ENCODE data around the gene CCDC187. TPM values are rescaled to one million over a fixed set of nuclear protein-coding genes. Genes with fewer than 3 reads are reported as not detected.

The CCDC187 gene
- polyA plus RNA-seq, 3 donors = not detected

DNA sequence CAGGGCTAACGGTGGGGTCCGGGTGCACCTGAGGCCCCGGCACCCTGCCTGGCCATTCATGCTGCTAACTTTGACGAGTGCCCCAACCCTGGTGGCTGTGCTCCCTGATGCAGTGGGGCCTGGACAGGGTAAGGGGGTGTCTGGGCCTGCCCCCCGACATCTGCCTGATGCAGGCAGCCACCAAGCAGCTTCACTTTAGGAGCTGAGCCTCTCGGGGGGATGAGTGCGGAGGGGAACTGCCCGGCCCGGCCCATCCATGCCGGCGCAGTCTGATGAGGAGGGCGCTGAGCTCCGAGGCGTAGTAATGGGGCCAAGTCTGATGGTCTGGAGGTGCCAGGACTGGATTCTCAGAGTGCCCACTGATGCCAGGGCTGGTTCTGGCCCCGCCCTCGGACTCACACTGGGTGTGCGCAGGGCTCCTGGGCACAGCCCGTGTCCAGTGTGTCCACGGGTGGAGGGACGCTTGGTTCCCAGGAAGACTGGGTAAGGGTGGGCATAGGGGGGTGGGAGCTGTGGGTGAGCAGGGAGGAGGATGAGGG, 43.1 kb upstream of the CCDC187 start:
- H3K9me3 Mint-ChIP-seq = no peaks in the 10 kb centered on the region
- no peak overlapping the region for H3K27ac Mint-ChIP-seq
- Histone ChIP-seq H3K9ac (ENCODE audit: insufficient read depth, low read length, poor library complexity, severe bottlenecking) (no peak overlapping the region), H3K4me1 (ENCODE audit: control insufficient read depth in 1 of 2, insufficient read depth in 2 of 2, low read length in 2 of 2) (peaks cover 10 to 12% of the 10 kb centered on the region in 2 donors), H3K36me3 (replicated peaks in 1 of 2; ENCODE audit: control insufficient read depth in 1 of 2, insufficient read depth in 2 of 2, low read length in 2 of 2) (no peaks in the 10 kb centered on the region), H3K27me3 (ENCODE audit: control insufficient read depth in 2 of 2, insufficient read depth in 2 of 2, low read length in 2 of 2) (no peaks in the 10 kb centered on the region), H4K20me1 (ENCODE audit: insufficient read depth, low read length) (no peaks in the 10 kb centered on the region), H2AFZ (ENCODE audit: insufficient read depth, low read depth, low read length, poor library complexity, severe bottlenecking) (no peak overlapping the region), H3K4me3 (replicated peaks in 1 of 3; ENCODE audit: low read depth in 2 of 3, low read length in 3 of 3) (no peak overlapping the region), H3K27ac (ENCODE audit: low read depth in 1 of 2, low read length in 2 of 2) (no peak overlapping the region), H3K9me3 (replicated peaks in 1 of 2; ENCODE audit: control insufficient read depth in 1 of 2, insufficient read depth in 1 of 2, low read length in 2 of 2) (no peaks in the 10 kb centered on the region), H3K79me2 (ENCODE audit: insufficient read depth, low read length) (no peaks in the 10 kb centered on the region), H3K4me2 (replicated peaks; ENCODE audit: extremely low read depth, low read length, poor library complexity, severe bottlenecking) (no peak overlapping the region)
- H3K4me3 Mint-ChIP-seq = no peak overlapping the region
- peaks cover 0 to 4% (median 1%) of the 10 kb centered on the region in 3 donors for H3K27me3 Mint-ChIP-seq (ENCODE audit: low read depth in 3 of 3)
- no peak for DNase-seq
- WGBS (ENCODE audit: insufficient coverage) = 93% methylated on average over 20 of the region's 20 CpGs
- TF ChIP-seq, protein P1, sequence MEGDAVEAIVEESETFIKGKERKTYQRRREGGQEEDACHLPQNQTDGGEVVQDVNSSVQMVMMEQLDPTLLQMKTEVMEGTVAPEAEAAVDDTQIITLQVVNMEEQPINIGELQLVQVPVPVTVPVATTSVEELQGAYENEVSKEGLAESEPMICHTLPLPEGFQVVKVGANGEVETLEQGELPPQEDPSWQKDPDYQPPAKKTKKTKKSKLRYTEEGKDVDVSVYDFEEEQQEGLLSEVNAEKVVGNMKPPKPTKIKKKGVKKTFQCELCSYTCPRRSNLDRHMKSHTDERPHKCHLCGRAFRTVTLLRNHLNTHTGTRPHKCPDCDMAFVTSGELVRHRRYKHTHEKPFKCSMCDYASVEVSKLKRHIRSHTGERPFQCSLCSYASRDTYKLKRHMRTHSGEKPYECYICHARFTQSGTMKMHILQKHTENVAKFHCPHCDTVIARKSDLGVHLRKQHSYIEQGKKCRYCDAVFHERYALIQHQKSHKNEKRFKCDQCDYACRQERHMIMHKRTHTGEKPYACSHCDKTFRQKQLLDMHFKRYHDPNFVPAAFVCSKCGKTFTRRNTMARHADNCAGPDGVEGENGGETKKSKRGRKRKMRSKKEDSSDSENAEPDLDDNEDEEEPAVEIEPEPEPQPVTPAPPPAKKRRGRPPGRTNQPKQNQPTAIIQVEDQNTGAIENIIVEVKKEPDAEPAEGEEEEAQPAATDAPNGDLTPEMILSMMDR (IDR thresholded peaks at IDR 0.05) = no peak
- no peaks in the 10 kb centered on the region for H3K4me1 Mint-ChIP-seq
- no peaks in the 10 kb centered on the region for H3K36me3 Mint-ChIP-seq
- intact Hi-C loops (cut with micrococcal nuclease) = no loop called here

DNA sequence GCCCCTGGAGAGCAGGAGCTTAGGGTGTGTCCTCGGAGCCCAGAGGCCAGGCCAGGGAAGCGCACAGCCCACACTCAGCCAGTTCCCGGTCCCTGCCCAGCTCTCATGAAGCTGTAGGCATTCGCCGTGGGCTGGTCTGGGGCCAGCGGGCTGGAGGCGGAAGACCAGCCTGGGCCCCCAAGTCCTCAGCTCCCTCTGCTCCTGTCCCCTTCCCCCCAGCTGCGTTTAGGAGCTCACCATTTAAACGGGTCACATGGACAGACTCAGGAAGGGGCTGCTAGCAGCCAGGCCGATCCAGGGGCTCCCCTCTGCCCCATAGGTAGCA, 42.2 kb upstream of the CCDC187 start:
- Histone ChIP-seq H3K4me1 (ENCODE audit: control insufficient read depth in 1 of 2, insufficient read depth in 2 of 2, low read length in 2 of 2) (peaks cover 10 to 12% of the 10 kb centered on the region in 2 donors), H3K9me3 (replicated peaks in 1 of 2; ENCODE audit: control insufficient read depth in 1 of 2, insufficient read depth in 1 of 2, low read length in 2 of 2) (no peaks in the 10 kb centered on the region), H3K4me3 (replicated peaks in 1 of 3; ENCODE audit: low read depth in 2 of 3, low read length in 3 of 3) (no peak overlapping the region), H4K20me1 (ENCODE audit: insufficient read depth, low read length) (no peaks in the 10 kb centered on the region), H3K27me3 (ENCODE audit: control insufficient read depth in 2 of 2, insufficient read depth in 2 of 2, low read length in 2 of 2) (no peaks in the 10 kb centered on the region), H3K27ac (ENCODE audit: low read depth in 1 of 2, low read length in 2 of 2) (no peak overlapping the region), H2AFZ (ENCODE audit: insufficient read depth, low read depth, low read length, poor library complexity, severe bottlenecking) (no peak overlapping the region), H3K9ac (ENCODE audit: insufficient read depth, low read length, poor library complexity, severe bottlenecking) (no peak overlapping the region), H3K36me3 (replicated peaks in 1 of 2; ENCODE audit: control insufficient read depth in 1 of 2, insufficient read depth in 2 of 2, low read length in 2 of 2) (no peaks in the 10 kb centered on the region), H3K79me2 (ENCODE audit: insufficient read depth, low read length) (no peaks in the 10 kb centered on the region), H3K4me2 (replicated peaks; ENCODE audit: extremely low read depth, low read length, poor library complexity, severe bottlenecking) (no peak overlapping the region)
- Mint-ChIP-seq H3K4me1 (peaks cover 2% of the 10 kb centered on the region), H3K27ac (no peak overlapping the region), H3K36me3 (no peaks in the 10 kb centered on the region), H3K4me3 (no peak overlapping the region), H3K9me3 (no peaks in the 10 kb centered on the region), H3K27me3 (ENCODE audit: low read depth in 3 of 3) (peaks cover 0 to 4% (median 1%) of the 10 kb centered on the region in 3 donors)
- intact Hi-C loops (cut with micrococcal nuclease) = no loop called here
- 89% methylated on average over 10 of the region's 10 CpGs for WGBS (ENCODE audit: insufficient coverage)
- DNase-seq = no peak
- TF ChIP-seq, protein P1 (IDR thresholded peaks at IDR 0.05) = no peak
